Keratinocyte (primary cell): Measurements from ENCODE around the gene OSGEPL1.

Experiments used
- CTCF ChIP-seq, 3 experiments: IDR thresholded peaks in 1 of 3; conservative IDR thresholded peaks in 1 of 3; optimal IDR thresholded peaks in 1 of 3; 2 replicates in 2 of 3; 3 replicates in 1 of 3; pipeline versions ENCODE3 to v1.5.1; 2011; ENCODE audit warnings: low read length in 3 of 3, mild to moderate bottlenecking in 3 of 3, moderate library complexity in 2 of 3, control low read depth in 1 of 3, inconsistent platforms in 1 of 3; ENCODE audit not compliant: insufficient read depth in 2 of 3; ENCODE audit errors: extremely low read depth in 1 of 3
- EZH2 ChIP-seq: IDR thresholded peaks from one replicate; pipeline ENCODE4 v1.6.1; 2012; ENCODE audit warnings: inconsistent platforms, mild to moderate bottlenecking, low read length, moderate library complexity

- no peak for TF ChIP-seq CTCF (optimal IDR thresholded peaks at IDR 0.05 in 1 of 3, IDR thresholded peaks at IDR 0.05 in 1 of 3, conservative IDR thresholded peaks at IDR 0.05 in 1 of 3; ENCODE audit: extremely low read depth in 1 of 3, insufficient read depth in 2 of 3, low read length in 3 of 3)
- TF ChIP-seq EZH2 = no peak
Observed at GRCh38 chr2:189803431-189803830, 40.8 kb upstream of the OSGEPL1 start.
